Adrenal gland (tissue), 5 donors: ENCODE results near the gene ATXN1.

ENCODE experiments used
- POLR2A ChIP-seq, 2 donors: fragments of 450-650 bp; IDR thresholded peaks; one replicate each; pipeline ENCODE4 v1.6.1; 2017; ENCODE audit warnings: antibody characterized with exemption in 2 of 2, mild to moderate bottlenecking in 2 of 2, moderate library complexity in 1 of 2
- TF ChIP-seq, protein P1 (sequence below), 6 experiments: fragments of 450-650 bp in 4 of 6; fragments of 200-600 bp in 2 of 6; sonication (generic) in 1 of 6; IDR thresholded peaks; 1 replicate in 5 of 6; 2 replicates in 1 of 6; pipeline versions ENCODE4 v1.5.1 to v1.8.0; 2016 to 2021; ENCODE audit warnings: antibody characterized with exemption in 6 of 6, mild to moderate bottlenecking in 2 of 6, moderate library complexity in 1 of 6
- donor health status: DM: no; HTN: no; CAD: no.

DNA sequence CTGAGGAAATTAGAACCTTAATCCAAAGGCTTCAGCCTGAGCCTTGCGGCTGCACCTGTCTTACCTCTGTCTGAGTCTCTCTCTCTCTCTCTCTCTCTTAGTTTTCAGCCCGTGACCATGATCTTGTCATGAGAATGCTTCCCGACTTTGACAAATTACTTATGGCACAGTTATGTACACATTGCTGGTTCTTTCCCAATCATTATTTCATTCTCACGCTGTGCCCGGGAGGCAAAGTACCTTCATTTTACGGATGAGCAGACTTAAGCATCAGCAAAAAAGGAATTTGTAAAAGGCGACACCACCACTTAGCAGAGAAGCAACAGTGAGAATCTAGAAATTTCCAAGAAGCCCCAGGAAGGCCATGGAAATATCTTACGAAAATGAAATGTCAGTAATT is 468.3 kb downstream of the ATXN1 start:
- TF ChIP-seq POLR2A (IDR thresholded peaks at IDR 0.05), result no peak
- TF ChIP-seq, protein P1, sequence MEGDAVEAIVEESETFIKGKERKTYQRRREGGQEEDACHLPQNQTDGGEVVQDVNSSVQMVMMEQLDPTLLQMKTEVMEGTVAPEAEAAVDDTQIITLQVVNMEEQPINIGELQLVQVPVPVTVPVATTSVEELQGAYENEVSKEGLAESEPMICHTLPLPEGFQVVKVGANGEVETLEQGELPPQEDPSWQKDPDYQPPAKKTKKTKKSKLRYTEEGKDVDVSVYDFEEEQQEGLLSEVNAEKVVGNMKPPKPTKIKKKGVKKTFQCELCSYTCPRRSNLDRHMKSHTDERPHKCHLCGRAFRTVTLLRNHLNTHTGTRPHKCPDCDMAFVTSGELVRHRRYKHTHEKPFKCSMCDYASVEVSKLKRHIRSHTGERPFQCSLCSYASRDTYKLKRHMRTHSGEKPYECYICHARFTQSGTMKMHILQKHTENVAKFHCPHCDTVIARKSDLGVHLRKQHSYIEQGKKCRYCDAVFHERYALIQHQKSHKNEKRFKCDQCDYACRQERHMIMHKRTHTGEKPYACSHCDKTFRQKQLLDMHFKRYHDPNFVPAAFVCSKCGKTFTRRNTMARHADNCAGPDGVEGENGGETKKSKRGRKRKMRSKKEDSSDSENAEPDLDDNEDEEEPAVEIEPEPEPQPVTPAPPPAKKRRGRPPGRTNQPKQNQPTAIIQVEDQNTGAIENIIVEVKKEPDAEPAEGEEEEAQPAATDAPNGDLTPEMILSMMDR (IDR thresholded peaks at IDR 0.05), result no peak
